ENCODE data around the gene CD247.

DNA sequence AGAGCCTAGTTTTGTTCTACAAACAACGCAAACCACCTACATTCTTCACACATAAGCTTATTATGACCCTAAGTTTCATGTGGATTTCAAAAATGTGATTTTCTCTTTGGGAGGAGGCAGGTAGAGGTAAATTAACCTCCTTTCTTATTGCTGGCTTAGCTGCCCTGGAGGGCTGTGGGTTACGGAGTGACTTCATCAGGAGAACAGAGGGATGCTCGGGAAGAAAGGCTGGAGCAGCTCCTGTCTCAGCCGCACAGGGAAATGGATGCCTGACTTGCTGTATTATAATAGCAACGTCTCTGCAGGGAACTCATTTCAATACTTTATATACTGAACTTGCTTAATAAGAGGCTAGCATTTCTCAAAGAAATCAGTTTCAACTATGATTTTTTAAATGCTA lies 49.3 kb upstream of the CD247 start:
- TF ChIP-seq BACH1 (IDR thresholded peaks at IDR 0.05; ENCODE audit: borderline replicate concordance): no peak
- TF ChIP-seq, protein P1, sequence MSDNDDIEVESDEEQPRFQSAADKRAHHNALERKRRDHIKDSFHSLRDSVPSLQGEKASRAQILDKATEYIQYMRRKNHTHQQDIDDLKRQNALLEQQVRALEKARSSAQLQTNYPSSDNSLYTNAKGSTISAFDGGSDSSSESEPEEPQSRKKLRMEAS (IDR thresholded peaks at IDR 0.05; ENCODE audit: low read depth, low read length): no peak
- TF ChIP-seq, protein P2, sequence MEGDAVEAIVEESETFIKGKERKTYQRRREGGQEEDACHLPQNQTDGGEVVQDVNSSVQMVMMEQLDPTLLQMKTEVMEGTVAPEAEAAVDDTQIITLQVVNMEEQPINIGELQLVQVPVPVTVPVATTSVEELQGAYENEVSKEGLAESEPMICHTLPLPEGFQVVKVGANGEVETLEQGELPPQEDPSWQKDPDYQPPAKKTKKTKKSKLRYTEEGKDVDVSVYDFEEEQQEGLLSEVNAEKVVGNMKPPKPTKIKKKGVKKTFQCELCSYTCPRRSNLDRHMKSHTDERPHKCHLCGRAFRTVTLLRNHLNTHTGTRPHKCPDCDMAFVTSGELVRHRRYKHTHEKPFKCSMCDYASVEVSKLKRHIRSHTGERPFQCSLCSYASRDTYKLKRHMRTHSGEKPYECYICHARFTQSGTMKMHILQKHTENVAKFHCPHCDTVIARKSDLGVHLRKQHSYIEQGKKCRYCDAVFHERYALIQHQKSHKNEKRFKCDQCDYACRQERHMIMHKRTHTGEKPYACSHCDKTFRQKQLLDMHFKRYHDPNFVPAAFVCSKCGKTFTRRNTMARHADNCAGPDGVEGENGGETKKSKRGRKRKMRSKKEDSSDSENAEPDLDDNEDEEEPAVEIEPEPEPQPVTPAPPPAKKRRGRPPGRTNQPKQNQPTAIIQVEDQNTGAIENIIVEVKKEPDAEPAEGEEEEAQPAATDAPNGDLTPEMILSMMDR (IDR thresholded peaks at IDR 0.05 in 2 of 3, conservative IDR thresholded peaks at IDR 0.05 in 1 of 3; ENCODE audit: control insufficient read depth in 2 of 3, extremely low read depth in 1 of 3, insufficient read depth in 1 of 3, low read depth in 3 of 3, low read length in 3 of 3): no peak
- TF ChIP-seq, protein P3, sequence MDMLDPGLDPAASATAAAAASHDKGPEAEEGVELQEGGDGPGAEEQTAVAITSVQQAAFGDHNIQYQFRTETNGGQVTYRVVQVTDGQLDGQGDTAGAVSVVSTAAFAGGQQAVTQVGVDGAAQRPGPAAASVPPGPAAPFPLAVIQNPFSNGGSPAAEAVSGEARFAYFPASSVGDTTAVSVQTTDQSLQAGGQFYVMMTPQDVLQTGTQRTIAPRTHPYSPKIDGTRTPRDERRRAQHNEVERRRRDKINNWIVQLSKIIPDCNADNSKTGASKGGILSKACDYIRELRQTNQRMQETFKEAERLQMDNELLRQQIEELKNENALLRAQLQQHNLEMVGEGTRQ (IDR thresholded peaks at IDR 0.05; ENCODE audit: borderline replicate concordance, low read depth, low read length): no peak
- TF ChIP-seq, protein P4, sequence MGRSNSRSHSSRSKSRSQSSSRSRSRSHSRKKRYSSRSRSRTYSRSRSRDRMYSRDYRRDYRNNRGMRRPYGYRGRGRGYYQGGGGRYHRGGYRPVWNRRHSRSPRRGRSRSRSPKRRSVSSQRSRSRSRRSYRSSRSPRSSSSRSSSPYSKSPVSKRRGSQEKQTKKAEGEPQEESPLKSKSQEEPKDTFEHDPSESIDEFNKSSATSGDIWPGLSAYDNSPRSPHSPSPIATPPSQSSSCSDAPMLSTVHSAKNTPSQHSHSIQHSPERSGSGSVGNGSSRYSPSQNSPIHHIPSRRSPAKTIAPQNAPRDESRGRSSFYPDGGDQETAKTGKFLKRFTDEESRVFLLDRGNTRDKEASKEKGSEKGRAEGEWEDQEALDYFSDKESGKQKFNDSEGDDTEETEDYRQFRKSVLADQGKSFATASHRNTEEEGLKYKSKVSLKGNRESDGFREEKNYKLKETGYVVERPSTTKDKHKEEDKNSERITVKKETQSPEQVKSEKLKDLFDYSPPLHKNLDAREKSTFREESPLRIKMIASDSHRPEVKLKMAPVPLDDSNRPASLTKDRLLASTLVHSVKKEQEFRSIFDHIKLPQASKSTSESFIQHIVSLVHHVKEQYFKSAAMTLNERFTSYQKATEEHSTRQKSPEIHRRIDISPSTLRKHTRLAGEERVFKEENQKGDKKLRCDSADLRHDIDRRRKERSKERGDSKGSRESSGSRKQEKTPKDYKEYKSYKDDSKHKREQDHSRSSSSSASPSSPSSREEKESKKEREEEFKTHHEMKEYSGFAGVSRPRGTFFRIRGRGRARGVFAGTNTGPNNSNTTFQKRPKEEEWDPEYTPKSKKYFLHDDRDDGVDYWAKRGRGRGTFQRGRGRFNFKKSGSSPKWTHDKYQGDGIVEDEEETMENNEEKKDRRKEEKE (IDR thresholded peaks at IDR 0.05): no peak
- TF ChIP-seq, protein P5, sequence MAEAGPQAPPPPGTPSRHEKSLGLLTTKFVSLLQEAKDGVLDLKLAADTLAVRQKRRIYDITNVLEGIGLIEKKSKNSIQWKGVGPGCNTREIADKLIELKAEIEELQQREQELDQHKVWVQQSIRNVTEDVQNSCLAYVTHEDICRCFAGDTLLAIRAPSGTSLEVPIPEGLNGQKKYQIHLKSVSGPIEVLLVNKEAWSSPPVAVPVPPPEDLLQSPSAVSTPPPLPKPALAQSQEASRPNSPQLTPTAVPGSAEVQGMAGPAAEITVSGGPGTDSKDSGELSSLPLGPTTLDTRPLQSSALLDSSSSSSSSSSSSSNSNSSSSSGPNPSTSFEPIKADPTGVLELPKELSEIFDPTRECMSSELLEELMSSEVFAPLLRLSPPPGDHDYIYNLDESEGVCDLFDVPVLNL (IDR thresholded peaks at IDR 0.05; ENCODE audit: low read depth, low read length): no peak
